Uterus (tissue), 4 donors: ENCODE data around the gene MOB3A. TPM values are rescaled to one million over a fixed set of nuclear protein-coding genes. Genes with fewer than 3 reads are reported as not detected.
"Not testable (repeated sequence)": the region's sequence is repeated elsewhere in the genome, so short reads cannot be mapped to it uniquely, and the experiment has no call there.

Experiments used
- DNase-seq, 2 donors: peaks; one replicate each; pipeline ENCODE4 v3.0.0-alpha.2; 2019 to 2020
- H3K27ac ChIP-seq, 2 donors: fragments of 200-600 bp; sonication (generic); 1 replicate in 1 of 2; 2 replicates in 1 of 2; pipeline ENCODE4 v1.5.1; 2016 to 2018
- H3K27me3 ChIP-seq, 2 donors: fragments of 200-600 bp; sonication (generic); one replicate each; pipeline ENCODE4 v1.5.1; 2018 to 2019; ENCODE audit warnings: control low read depth in 1 of 2
- H3K36me3 ChIP-seq, 2 donors: fragments of 200-600 bp; sonication (generic); one replicate each; pipeline ENCODE4 v1.5.1; 2019; ENCODE audit warnings: control low read depth in 1 of 2
- H3K4me1 ChIP-seq, 2 donors: fragments of 200-600 bp; sonication (generic); one replicate each; pipeline ENCODE4 v1.5.1; 2018 to 2019; ENCODE audit warnings: control low read depth in 1 of 2
- H3K4me3 ChIP-seq, 2 donors: fragments of 200-600 bp; sonication (generic); 1 replicate in 1 of 2; 2 replicates in 1 of 2; pipeline ENCODE4 v1.5.1; 2018 to 2019; ENCODE audit warnings: mild to moderate bottlenecking in 1 of 2
- H3K9me3 ChIP-seq, 2 donors: fragments of 200-600 bp; sonication (generic); one replicate each; pipeline ENCODE4 v1.5.1; 2019; ENCODE audit warnings: control low read depth in 1 of 2
- CTCF ChIP-seq, 4 experiments: fragments of 200-600 bp in 2 of 4; fragments of 450-650 bp in 2 of 4; sonication (generic) in 2 of 4; IDR thresholded peaks; one replicate each; pipeline ENCODE4 v1.5.1; 2016 to 2019; ENCODE audit warnings: antibody characterized with exemption in 4 of 4, mild to moderate bottlenecking in 2 of 4, moderate library complexity in 1 of 4
- POLR2A ChIP-seq, 2 donors: fragments of 450-650 bp; IDR thresholded peaks; one replicate each; pipeline ENCODE4 v1.6.1; 2016; ENCODE audit warnings: antibody characterized with exemption in 2 of 2, mild to moderate bottlenecking in 1 of 2, moderate library complexity in 1 of 2
- intact Hi-C: fragments of 100-400 bp; cut with DNase I; formaldehyde crosslinking; loops from one replicate; pipeline ENCODE4 v1.15.1; 2023; ENCODE audit warnings: low total_unique reads
- total RNA-seq, 4 donors: library from RNA; depleted of rRNA in 3 of 4; stranded (reverse); fragments of >200 nt in 3 of 4; gene quantifications; one replicate each; pipeline versions ENCODE4 v1.1.0 to v1.2.4, GENCODE V29; 2014 to 2023
- donor health status: DM: yes; HTN: yes; CAD: no.

Gene MOB3A
- total RNA-seq, 4 donors from 2014 or later = 10.2 to 81.4 (median 20.7) TPM

- no peaks in the 10 kb centered on the region for H3K36me3 ChIP-seq
- H3K27ac ChIP-seq = peak overlapping the region; percentile 35 to 42
- DNase-seq = no peak
- H3K27me3 ChIP-seq = no peaks in the 10 kb centered on the region
- TF ChIP-seq CTCF (IDR thresholded peaks at IDR 0.05) = no peak
- TF ChIP-seq POLR2A (IDR thresholded peaks at IDR 0.05) = no peak
- intact Hi-C loops = no loop called here
- H3K9me3 ChIP-seq = no peaks in the 10 kb centered on the region
- no peak overlapping the region for H3K4me3 ChIP-seq
- peaks cover 0 to 6% of the 10 kb centered on the region in 2 donors for H3K4me1 ChIP-seq
Observed at GRCh38 chr19:2089727-2090053, 6.4 kb downstream of the MOB3A start.

DNA sequence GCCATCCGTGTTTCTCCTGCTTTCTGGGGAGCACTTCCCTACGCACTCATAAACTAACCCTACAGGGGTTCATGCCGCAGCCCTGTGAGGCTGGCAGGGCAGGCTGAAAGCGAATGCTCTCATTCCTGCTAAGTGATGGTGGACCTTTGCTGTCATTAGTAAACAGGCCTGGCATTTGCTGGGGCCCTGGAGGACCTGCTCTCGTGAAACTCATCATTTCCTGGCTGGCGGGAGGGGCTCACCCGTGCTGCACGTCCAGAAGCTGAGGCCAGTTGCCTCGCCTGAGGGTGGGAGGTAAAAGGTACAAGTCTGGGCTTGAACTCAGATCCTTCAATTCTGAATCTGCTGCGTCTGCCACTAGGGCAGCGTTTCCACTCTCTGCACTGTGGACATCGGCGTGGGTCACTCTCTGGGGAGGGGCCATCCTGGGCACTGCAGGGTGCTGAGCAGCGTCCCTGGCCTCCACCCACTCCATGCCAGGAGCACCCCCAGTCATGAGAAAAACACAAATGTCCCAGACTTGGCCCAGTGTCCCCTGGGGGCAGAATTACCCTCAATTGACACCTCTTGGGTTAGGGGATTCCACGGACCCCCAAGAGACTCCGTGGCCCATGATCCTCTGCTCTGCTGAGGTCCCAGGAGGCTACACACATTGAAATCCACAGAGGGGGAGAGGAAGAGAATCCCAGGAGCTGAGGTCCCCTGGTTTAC, 7.0 kb downstream of the MOB3A start:
- intact Hi-C loops = no loop called here
- DNase-seq = no peak
- TF ChIP-seq POLR2A (IDR thresholded peaks at IDR 0.05) = no peak
- TF ChIP-seq CTCF (IDR thresholded peaks at IDR 0.05) = no peak
- no peaks in the 10 kb centered on the region for H3K27me3 ChIP-seq
- no peaks in the 10 kb centered on the region for H3K36me3 ChIP-seq
- H3K4me1 ChIP-seq = peaks cover 0 to 6% of the 10 kb centered on the region in 2 donors
- H3K9me3 ChIP-seq = no peaks in the 10 kb centered on the region
- H3K27ac ChIP-seq = peak overlapping the region in 1 of 2 donors; percentile 42
- H3K4me3 ChIP-seq = no peak overlapping the region

DNA sequence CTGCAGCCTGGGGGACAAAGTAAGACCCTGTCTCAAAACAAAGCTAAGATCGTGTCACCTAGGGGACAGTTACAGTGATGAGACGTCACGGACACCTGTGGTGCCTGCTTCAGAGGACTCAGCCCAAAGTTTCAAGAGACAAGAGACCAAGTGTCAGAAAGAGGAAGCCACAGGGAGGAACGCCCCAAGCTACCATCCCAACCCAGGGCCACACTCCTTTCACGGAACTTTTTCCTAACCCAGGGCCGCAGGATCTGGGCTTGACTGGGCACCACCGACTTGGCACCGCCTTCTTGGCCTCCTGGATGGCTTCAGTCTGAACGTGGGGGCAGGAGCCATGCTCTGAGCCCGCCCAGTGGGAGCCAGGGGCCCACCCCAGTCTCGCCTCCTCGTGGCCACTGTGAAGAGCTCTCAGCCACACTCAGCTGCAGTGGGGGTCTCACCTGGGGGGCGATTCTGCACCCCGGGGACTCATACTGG, 8.5 kb downstream of the MOB3A start:
- Histone ChIP-seq H3K4me1 (peaks cover 0 to 9% of the 10 kb centered on the region in 2 donors), H3K27me3 (no peaks in the 10 kb centered on the region), H3K27ac (no peak overlapping the region), H3K4me3 (no peak overlapping the region), H3K36me3 (no peaks in the 10 kb centered on the region), H3K9me3 (no peaks in the 10 kb centered on the region)
- no peak for DNase-seq
- intact Hi-C loops = no loop called here
- no peak for TF ChIP-seq POLR2A (IDR thresholded peaks at IDR 0.05)
- no peak for TF ChIP-seq CTCF (IDR thresholded peaks at IDR 0.05)

DNA sequence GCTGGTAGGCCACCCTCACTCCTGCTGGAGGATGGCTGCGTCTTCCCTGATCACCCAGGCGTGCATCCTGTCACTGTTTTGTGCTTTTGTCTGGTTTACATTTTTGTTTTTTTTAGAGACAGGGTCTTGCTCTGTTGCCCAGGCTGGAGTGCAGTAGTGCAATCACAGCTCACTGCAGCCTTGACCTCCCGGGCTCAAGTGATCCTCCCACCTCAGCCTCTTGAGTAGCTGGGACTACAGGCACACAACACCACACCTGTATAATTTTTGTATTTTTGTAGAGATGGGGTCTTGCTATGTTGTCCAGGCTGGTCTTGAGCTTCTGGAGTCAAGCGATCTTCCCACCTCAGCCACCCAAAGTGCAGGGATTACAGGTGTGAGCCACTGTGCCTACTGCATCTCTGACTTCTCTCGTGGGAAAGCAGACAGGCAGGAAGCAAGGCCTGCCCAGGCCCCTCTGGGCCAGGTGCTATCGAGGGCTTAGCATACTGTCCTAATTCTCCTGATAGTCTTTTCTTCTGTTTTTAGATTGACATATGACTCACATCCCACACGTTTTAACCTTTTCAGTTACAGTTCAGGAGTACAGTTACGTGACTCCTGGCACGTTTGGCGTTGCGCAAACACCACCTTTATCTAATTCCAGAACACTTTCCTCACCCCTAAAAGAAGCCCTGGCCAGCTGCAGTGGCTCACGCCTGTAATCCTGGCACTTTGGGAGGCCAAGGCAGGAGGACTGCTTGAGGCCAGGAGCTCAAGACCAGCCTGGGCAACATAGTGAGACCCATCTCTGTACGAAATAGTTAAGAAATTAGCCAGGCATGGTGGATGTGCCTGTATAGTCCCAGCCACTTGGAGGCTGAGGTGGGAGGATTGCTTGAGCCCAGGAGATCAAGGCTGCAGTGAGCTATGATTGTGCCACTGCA, 9.2 kb downstream of the MOB3A start:
- H3K4me3 ChIP-seq, intact Hi-C loops, H3K4me1 ChIP-seq, H3K27me3 ChIP-seq, H3K27ac ChIP-seq, DNase-seq, H3K9me3 ChIP-seq, H3K36me3 ChIP-seq: not testable (repeated sequence)

DNA sequence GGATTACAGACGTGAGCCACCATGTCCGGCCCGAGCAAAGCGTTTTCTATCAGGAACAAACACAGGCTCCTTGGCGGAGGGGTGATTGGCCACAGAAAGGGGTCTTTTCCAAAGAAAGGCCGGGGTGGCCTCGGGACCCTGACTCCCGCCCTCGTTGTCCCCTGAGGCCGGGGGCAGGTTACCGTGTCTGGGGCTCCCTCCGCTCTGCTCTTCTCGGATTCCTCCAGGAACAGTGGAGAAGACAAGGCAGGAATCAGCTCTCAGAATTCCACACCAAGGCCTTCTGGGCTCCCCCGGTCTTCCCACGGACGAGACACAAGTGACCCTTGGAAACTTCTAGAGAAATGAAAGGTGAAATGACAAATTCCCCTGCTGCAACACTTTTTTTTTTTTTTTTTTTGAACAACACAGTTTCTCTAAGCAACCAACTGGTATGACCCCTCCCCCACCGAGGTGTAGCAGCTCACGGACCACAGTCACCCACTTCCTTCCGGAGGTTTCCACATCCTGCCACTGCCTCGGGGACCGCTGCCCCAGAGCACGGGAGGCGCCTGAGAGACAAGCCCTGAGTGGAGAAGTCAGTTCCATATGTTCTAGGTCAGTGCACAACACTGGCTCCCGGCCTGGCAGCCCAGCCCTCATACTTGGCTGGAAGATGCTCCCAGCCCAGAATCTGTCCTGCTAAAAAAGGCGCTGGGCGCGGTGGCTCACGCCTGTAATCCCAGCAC, 11.0 kb downstream of the MOB3A start:
- Histone ChIP-seq H3K4me3 (no peak overlapping the region), H3K27ac (no peak overlapping the region), H3K27me3 (no peaks in the 10 kb centered on the region), H3K4me1 (peaks cover 0 to 4% of the 10 kb centered on the region in 2 donors), H3K36me3 (no peaks in the 10 kb centered on the region), H3K9me3 (no peaks in the 10 kb centered on the region)
- TF ChIP-seq POLR2A (IDR thresholded peaks at IDR 0.05) = no peak
- TF ChIP-seq CTCF (IDR thresholded peaks at IDR 0.05) = no peak
- intact Hi-C loops = no loop called here
- DNase-seq = no peak
